ENCODE measurements around the gene ZNF487. TPM values are rescaled to one million over a fixed set of nuclear protein-coding genes. Genes with fewer than 3 reads are reported as not detected.

The ZNF487 gene
- 2.1 and 2.5 TPM in 2 replicates for total RNA-seq

DNA sequence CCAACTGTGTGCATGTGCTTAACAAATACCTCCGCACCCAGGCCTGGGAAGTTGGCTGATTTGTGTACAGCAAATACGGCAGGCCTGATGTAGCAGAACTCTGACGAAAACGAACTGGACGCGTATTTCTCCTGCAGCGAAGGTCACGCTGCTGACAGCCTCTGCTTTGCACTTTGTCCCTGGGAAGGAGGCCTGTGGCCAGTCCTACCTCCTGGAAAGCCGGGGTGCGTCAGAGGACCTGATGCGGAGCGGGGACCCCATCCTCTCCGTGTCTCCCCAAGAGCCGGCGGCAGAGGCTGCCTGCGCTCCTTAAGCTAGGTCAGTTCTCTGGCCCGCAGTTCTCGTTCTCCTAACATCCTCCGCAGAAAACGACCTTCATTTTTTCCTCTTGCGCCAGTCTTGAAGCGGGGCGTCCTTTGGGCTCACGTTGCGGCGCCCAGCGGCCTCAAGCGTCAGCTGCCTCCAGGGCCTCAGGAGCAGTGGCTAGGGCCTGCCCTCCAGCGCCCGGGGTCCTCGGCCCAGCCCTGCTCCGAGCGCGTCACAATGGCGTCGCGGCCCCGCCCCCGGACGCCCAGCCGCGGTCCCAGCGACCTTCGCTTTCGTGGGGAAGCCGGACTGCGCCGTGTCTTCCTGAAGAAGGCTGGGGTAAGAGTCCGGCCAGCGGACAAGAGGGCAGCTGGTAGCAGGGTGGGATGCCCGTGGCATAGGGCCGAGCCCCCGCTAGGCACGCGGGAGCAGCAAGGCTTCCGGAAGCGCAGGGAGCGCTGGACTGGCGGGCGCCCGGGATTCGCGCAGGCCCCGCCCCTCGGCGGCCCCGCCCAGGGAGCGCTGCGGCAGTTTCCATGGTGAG, at the start of gene ZNF487:
Gene ZNF487, plus strand, starts transcription at position 821 of the 850 bp plus-strand sequence. CDS start 38,703 bp downstream, outside the sequence.

DNA sequence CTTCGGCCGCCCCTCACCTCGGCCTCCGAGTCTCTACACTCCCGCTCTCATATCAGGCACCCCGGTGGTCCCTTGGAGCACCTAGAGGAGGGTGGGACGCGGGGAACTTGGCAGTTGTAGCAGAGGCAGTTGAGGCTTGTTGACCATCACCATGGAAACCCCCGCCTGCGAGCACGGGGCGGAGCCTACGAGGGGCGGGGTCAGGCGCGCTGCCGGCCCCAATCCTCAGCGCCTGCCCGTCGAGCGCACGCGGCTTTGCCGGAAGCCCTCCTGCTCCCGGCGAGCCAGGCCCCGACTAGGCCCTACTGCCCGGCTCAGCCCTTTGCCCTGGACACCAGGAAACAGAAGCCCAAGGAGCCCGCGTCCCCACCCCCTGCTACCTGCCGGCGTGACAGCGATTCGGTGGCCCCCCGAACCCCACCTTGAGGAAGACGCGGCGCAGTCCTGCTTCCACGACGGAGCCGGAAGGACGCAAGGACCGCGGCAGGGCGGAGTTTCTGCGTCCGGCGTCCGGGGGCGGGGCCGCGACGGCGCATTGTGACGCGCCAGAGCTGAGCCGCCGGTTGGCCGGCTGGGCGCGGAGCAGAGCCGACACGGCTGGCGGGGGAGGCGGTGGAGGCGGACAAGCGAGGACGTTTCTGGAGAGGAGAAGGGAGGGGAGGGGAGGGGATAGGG, 28.1 kb upstream of the ZNF487 start, which contains the start of gene HNRNPF:
Gene HNRNPF, minus strand, starts transcription at position 477 of the 675 bp plus-strand sequence. CDS start 21,302 bp downstream, outside the sequence.

Other genes with a start within 250 kb of the ZNF487 start
- gene RASGEF1A, start 170.0 kb upstream of the ZNF487 start, total RNA-seq: 0.16 and 0.19 TPM in 2 replicates
- not detected in 2 replicates for gene FXYD4, start 65.5 kb upstream of the ZNF487 start, total RNA-seq
- 226 and 312 TPM in 2 replicates for gene HNRNPF, start 27.9 kb upstream of the ZNF487 start, total RNA-seq
- 0.49 and 0.94 TPM in 2 replicates for gene ZNF239, start 137.5 kb downstream of the ZNF487 start, total RNA-seq
- 0.49 and 1.4 TPM in 2 replicates for gene ZNF485, start 169.3 kb downstream of the ZNF487 start, total RNA-seq
- 13.1 and 20.8 TPM in 2 replicates for gene ZNF32, start 211.8 kb downstream of the ZNF487 start, total RNA-seq